ENCODE results near the gene NPRL2.

- TF ChIP-seq, protein P1, sequence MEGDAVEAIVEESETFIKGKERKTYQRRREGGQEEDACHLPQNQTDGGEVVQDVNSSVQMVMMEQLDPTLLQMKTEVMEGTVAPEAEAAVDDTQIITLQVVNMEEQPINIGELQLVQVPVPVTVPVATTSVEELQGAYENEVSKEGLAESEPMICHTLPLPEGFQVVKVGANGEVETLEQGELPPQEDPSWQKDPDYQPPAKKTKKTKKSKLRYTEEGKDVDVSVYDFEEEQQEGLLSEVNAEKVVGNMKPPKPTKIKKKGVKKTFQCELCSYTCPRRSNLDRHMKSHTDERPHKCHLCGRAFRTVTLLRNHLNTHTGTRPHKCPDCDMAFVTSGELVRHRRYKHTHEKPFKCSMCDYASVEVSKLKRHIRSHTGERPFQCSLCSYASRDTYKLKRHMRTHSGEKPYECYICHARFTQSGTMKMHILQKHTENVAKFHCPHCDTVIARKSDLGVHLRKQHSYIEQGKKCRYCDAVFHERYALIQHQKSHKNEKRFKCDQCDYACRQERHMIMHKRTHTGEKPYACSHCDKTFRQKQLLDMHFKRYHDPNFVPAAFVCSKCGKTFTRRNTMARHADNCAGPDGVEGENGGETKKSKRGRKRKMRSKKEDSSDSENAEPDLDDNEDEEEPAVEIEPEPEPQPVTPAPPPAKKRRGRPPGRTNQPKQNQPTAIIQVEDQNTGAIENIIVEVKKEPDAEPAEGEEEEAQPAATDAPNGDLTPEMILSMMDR (IDR thresholded peaks at IDR 0.05) = no peak
- TF ChIP-seq POLR2A (IDR thresholded peaks at IDR 0.05) = no peak
Observed at GRCh38 chr3:50392101-50392715, 41.6 kb upstream of the NPRL2 start.

All from body of pancreas (tissue), 4 donors.